ENCODE results near the gene LMF1.

The LMF1 gene

DNA sequence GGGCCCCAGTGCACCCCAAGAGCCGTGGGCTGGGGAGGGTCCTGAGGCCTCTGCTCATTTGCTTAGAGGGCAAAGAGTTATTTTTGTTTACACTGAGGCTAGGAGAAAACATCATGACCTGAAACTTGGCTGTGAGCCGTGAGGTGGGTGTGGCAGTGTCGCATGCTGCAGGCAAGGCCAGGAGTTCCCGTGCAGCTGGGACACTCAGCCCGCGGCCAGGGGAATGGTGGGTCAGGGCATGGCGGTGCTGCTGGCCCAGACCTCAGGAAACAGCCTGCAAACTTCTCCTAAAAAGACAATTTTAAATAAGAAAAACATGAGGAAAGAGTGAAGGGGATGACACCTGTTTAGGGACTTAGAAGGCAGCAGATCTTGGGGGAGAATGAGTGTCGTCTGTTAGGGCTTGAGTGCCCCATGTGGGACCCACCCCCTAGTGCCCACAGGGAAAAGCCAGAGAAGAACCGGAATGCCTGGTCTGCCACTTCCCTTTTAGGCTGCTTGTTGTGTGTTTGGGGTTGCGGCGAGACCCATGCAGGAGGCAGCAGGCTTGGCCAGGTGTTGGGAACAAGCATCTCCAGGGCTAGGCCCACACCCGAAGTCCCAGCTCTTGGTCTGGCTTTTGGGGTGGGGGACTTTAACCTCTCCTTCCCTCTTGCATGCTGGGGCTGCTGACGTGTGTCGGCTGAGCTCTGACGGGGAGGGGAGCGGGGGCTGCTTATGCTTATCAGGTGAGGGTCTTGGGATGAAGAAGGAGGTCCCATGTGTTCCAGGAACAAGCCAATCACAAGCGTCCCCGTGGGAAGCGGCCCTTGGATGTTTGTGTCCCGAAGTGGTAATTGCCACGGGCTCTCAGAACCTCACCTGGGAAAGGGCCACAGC, 89.3 kb downstream of the LMF1 start:
- H3K9me2 ChIP-seq (replicated peaks; ENCODE audit: insufficient read depth, low read length) = no peaks in the 10 kb centered on the region
- H3K9me3 ChIP-seq (ENCODE audit: insufficient read depth, low read length) = no peaks in the 10 kb centered on the region
- no peaks in the 10 kb centered on the region for H3K27me3 ChIP-seq (ENCODE audit: low read length)
- no peaks in the 10 kb centered on the region for H3F3A ChIP-seq (ENCODE audit: insufficient read depth)
- no peaks in the 10 kb centered on the region for H3K36me3 ChIP-seq (ENCODE audit: low read length)
- no peaks in the 10 kb centered on the region for H4K20me1 ChIP-seq (ENCODE audit: low read depth, low read length)
- TF ChIP-seq, protein P1, sequence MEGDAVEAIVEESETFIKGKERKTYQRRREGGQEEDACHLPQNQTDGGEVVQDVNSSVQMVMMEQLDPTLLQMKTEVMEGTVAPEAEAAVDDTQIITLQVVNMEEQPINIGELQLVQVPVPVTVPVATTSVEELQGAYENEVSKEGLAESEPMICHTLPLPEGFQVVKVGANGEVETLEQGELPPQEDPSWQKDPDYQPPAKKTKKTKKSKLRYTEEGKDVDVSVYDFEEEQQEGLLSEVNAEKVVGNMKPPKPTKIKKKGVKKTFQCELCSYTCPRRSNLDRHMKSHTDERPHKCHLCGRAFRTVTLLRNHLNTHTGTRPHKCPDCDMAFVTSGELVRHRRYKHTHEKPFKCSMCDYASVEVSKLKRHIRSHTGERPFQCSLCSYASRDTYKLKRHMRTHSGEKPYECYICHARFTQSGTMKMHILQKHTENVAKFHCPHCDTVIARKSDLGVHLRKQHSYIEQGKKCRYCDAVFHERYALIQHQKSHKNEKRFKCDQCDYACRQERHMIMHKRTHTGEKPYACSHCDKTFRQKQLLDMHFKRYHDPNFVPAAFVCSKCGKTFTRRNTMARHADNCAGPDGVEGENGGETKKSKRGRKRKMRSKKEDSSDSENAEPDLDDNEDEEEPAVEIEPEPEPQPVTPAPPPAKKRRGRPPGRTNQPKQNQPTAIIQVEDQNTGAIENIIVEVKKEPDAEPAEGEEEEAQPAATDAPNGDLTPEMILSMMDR (IDR thresholded peaks at IDR 0.05; ENCODE audit: insufficient read depth, low read length, poor library complexity, severe bottlenecking) = no peak
- TF ChIP-seq EZH2phosphoT487 (conservative IDR thresholded peaks at IDR 0.05; ENCODE audit: low read length) = no peak
- H3K4me3 ChIP-seq (ENCODE audit: insufficient read depth, low read length, poor library complexity, severe bottlenecking) = no peak overlapping the region
- H2AFZ ChIP-seq (ENCODE audit: low read depth, low read length, severe bottlenecking) = no peak overlapping the region
- H3K79me2 ChIP-seq (ENCODE audit: insufficient read depth, low read length) = no peaks in the 10 kb centered on the region
- no peak overlapping the region for H3K4me2 ChIP-seq (ENCODE audit: low read depth, low read length, poor library complexity, severe bottlenecking)
- no peak overlapping the region for H3K9ac ChIP-seq (ENCODE audit: low read length)
- H3K27ac ChIP-seq (ENCODE audit: low read depth, low read length) = no peak overlapping the region

DNA sequence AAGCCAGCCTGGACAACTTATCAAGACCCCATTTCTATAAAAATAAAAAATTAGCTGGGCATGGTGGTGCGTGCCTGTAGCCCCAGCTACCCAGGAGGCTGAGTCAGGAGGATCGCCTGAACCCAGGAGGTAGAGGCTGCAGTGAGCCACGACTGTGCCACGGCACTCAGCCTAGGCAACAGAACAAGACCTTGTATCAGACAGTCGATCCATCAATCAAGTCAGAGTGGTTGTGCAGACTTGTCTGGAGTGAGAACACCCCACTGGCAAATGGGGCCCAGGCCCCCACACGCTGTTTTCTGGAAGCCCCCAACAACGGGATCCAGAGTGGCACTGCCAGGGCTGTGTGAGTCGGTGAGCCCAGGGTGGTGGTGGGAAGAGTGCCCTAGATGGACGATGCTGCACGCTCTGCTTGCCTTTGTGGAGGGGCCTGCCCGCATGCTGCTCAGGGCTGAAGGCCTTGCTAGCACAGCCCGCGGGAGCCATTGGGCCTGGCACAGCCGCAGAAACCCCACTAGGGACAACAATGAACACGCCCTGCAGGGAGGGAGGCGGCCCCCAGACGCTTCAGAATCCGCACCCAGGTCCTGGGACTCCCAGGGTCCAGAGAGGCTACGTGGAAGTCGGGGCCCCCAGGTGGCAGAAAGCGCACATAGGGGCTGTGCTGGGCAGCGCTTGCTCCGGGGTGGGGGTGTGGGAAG, 90.2 kb downstream of the LMF1 start:
- Histone ChIP-seq H3K9me2 (replicated peaks; ENCODE audit: insufficient read depth, low read length) (no peaks in the 10 kb centered on the region), H3F3A (ENCODE audit: insufficient read depth) (no peaks in the 10 kb centered on the region), H3K27ac (ENCODE audit: low read depth, low read length) (no peak overlapping the region), H3K4me2 (ENCODE audit: low read depth, low read length, poor library complexity, severe bottlenecking) (no peak overlapping the region), H2AFZ (ENCODE audit: low read depth, low read length, severe bottlenecking) (no peak overlapping the region), H3K9ac (ENCODE audit: low read length) (no peak overlapping the region), H4K20me1 (ENCODE audit: low read depth, low read length) (no peaks in the 10 kb centered on the region), H3K9me3 (ENCODE audit: insufficient read depth, low read length) (no peaks in the 10 kb centered on the region), H3K4me3 (ENCODE audit: insufficient read depth, low read length, poor library complexity, severe bottlenecking) (no peak overlapping the region), H3K27me3 (ENCODE audit: low read length) (no peaks in the 10 kb centered on the region), H3K36me3 (ENCODE audit: low read length) (no peaks in the 10 kb centered on the region), H3K79me2 (ENCODE audit: insufficient read depth, low read length) (no peaks in the 10 kb centered on the region)
- no peak for TF ChIP-seq EZH2phosphoT487 (conservative IDR thresholded peaks at IDR 0.05; ENCODE audit: low read length)
- TF ChIP-seq, protein P1 (IDR thresholded peaks at IDR 0.05; ENCODE audit: insufficient read depth, low read length, poor library complexity, severe bottlenecking) = no peak

DNA sequence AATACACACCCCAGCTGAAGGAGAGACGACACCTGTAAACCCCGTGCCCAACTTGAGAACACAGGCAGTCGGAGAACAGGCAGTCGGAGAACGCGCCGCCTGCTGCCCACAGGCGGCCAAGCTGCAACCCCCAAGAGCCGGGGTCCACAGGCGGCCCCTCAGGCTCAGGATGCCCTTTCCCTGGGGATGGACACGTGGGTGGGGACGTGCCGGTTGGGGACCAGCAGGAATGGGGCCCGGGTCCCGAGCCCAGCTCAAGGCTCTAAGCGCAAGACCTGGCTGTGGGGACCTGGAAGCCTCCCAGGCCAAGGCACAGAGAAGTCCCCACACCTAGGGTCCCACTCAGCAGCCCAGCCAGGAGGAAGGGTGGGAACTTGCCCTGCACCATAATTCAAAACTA, 90.8 kb downstream of the LMF1 start:
- H3K36me3 ChIP-seq (ENCODE audit: low read length) = no peaks in the 10 kb centered on the region
- H3K4me3 ChIP-seq (ENCODE audit: insufficient read depth, low read length, poor library complexity, severe bottlenecking) = no peak overlapping the region
- H2AFZ ChIP-seq (ENCODE audit: low read depth, low read length, severe bottlenecking) = no peak overlapping the region
- H3K79me2 ChIP-seq (ENCODE audit: insufficient read depth, low read length) = no peaks in the 10 kb centered on the region
- H3K9me2 ChIP-seq (replicated peaks; ENCODE audit: insufficient read depth, low read length) = no peaks in the 10 kb centered on the region
- H3K9ac ChIP-seq (ENCODE audit: low read length) = no peak overlapping the region
- H3K27ac ChIP-seq (ENCODE audit: low read depth, low read length) = no peak overlapping the region
- no peaks in the 10 kb centered on the region for H3K27me3 ChIP-seq (ENCODE audit: low read length)
- TF ChIP-seq EZH2phosphoT487 (conservative IDR thresholded peaks at IDR 0.05; ENCODE audit: low read length) = no peak
- TF ChIP-seq, protein P1 (IDR thresholded peaks at IDR 0.05; ENCODE audit: insufficient read depth, low read length, poor library complexity, severe bottlenecking) = no peak
- H3K4me2 ChIP-seq (ENCODE audit: low read depth, low read length, poor library complexity, severe bottlenecking) = no peak overlapping the region
- no peaks in the 10 kb centered on the region for H4K20me1 ChIP-seq (ENCODE audit: low read depth, low read length)
- H3K9me3 ChIP-seq (ENCODE audit: insufficient read depth, low read length) = no peaks in the 10 kb centered on the region
- no peaks in the 10 kb centered on the region for H3F3A ChIP-seq (ENCODE audit: insufficient read depth)

All from SU-DHL-6 (cell line).